SH-SY5Y (cell line): Measurements from ENCODE around the gene APOC3.

Source experiments
- GATA2 ChIP-seq: IDR thresholded peaks from 2 replicates; pipeline ENCODE4 v1.6.1; 2011; ENCODE audit warnings: mild to moderate bottlenecking, low read depth, low read length
- GATA3 ChIP-seq: IDR thresholded peaks from 2 replicates; pipeline ENCODE4 v1.6.1; 2011; ENCODE audit warnings: low read depth, mild to moderate bottlenecking, low read length, moderate library complexity

DNA sequence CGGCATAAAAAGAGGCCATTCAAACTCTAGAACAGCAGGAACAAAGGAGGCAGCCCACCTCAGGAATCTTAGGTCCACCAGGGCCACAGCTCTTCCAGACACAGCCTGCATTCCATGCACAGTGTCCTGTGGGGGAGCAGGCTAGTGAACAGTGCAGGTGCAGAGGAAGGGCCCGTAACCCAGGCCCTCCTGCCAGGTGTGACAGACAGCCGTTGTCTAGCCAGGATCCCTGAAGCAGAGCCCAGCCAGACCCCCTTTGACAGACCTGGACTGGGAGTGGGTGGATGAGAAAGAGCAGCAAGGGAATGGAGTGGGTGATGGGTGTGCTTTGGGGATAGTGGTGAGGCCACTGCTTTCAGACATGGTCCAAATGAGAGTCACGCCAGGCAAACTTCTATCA is 40.7 kb upstream of the APOC3 start:
- no peak for TF ChIP-seq GATA3
- TF ChIP-seq GATA2: no peak
